Measurements from ENCODE around the gene PLCH1.

GRCh38 chr3:155492841-155493240 lies 252.0 kb downstream of the PLCH1 start:
- TF ChIP-seq, protein P1, sequence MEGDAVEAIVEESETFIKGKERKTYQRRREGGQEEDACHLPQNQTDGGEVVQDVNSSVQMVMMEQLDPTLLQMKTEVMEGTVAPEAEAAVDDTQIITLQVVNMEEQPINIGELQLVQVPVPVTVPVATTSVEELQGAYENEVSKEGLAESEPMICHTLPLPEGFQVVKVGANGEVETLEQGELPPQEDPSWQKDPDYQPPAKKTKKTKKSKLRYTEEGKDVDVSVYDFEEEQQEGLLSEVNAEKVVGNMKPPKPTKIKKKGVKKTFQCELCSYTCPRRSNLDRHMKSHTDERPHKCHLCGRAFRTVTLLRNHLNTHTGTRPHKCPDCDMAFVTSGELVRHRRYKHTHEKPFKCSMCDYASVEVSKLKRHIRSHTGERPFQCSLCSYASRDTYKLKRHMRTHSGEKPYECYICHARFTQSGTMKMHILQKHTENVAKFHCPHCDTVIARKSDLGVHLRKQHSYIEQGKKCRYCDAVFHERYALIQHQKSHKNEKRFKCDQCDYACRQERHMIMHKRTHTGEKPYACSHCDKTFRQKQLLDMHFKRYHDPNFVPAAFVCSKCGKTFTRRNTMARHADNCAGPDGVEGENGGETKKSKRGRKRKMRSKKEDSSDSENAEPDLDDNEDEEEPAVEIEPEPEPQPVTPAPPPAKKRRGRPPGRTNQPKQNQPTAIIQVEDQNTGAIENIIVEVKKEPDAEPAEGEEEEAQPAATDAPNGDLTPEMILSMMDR (conservative IDR thresholded peaks at IDR 0.05; ENCODE audit: low read depth, low read length), result no peak
- TF ChIP-seq EZH2 (IDR thresholded peaks at IDR 0.05; ENCODE audit: borderline replicate concordance, low read depth, low read length, poor library complexity, severe bottlenecking), result no peak

Data from A673 (cell line).